ENCODE measurements around the gene CAMTA1. TPM values are rescaled to one million over a fixed set of nuclear protein-coding genes. Genes with fewer than 3 reads are reported as not detected.

The CAMTA1 gene
- polyA plus RNA-seq, 1 experiment: 64.9 TPM

- ChIA-PET POLR2A (interaction anchor here (0.7 kb wide), 1 partner anchor 343 kb away, joined by 3 read pairs; no protein-coding TSS in a partner anchor), CTCF (no interaction called here)
- no peak for TF ChIP-seq CTCF (IDR thresholded peaks at IDR 0.05; ENCODE audit: low read depth, low read length)
- Histone ChIP-seq H3K4me3 (ENCODE audit: low read depth, low read length) (no peak overlapping the region), H3K9me3 (ENCODE audit: control insufficient read depth, insufficient read depth, low read length) (peaks cover 2% of the 10 kb centered on the region; the same call in 1 of the 2 replicates), H3K27ac (ENCODE audit: low read depth, low read length) (no peak overlapping the region), H3K27me3 (ENCODE audit: control insufficient read depth, insufficient read depth, low read length) (peaks cover 12% of the 10 kb centered on the region)
- no peak for DNase-seq (ENCODE audit: low read depth, low spot score)
Observed at GRCh38 chr1:7130127-7130526, 344.9 kb downstream of the CAMTA1 start.

GRCh38 chr1:7135493-7135892, 350.2 kb downstream of the CAMTA1 start:
- POLR2A ChIA-PET: no interaction called here
- Histone ChIP-seq H3K9me3 (ENCODE audit: control insufficient read depth, insufficient read depth, low read length) (no peaks in the 10 kb centered on the region), H3K27me3 (ENCODE audit: control insufficient read depth, insufficient read depth, low read length) (peaks cover 13% of the 10 kb centered on the region), H3K27ac (ENCODE audit: low read depth, low read length) (no peak overlapping the region), H3K4me3 (ENCODE audit: low read depth, low read length) (no peak overlapping the region)
- CTCF ChIA-PET: no interaction called here
- DNase-seq (ENCODE audit: low read depth, low spot score): no peak
- no peak for TF ChIP-seq CTCF (IDR thresholded peaks at IDR 0.05; ENCODE audit: low read depth, low read length)

GRCh38 chr1:7136166-7136953, 351.1 kb downstream of the CAMTA1 start:
- no peak overlapping the region for H3K27ac ChIP-seq (ENCODE audit: low read depth, low read length)
- POLR2A ChIA-PET: no interaction called here
- CTCF ChIA-PET: interaction anchor here (0.7 kb wide), 1 partner anchor 353 kb away, joined by 3 read pairs; no protein-coding TSS in a partner anchor

GRCh38 chr1:7140251-7140650, 355.0 kb downstream of the CAMTA1 start:
- ChIA-PET POLR2A (no interaction called here), CTCF (interaction anchor here (0.6 to 1.2 kb wide), 2 partner anchors 69 to 465 kb away, joined by 5 to 7 read pairs; no protein-coding TSS in a partner anchor)
- no peak overlapping the region for H3K27ac ChIP-seq (ENCODE audit: low read depth, low read length)
- no peak for DNase-seq (ENCODE audit: low read depth, low spot score)
- H3K9me3 ChIP-seq (ENCODE audit: control insufficient read depth, insufficient read depth, low read length): no peaks in the 10 kb centered on the region
- TF ChIP-seq CTCF (IDR thresholded peaks at IDR 0.05; ENCODE audit: low read depth, low read length): no peak
- H3K4me3 ChIP-seq (ENCODE audit: low read depth, low read length): no peak overlapping the region
- peaks cover 14% of the 10 kb centered on the region for H3K27me3 ChIP-seq (ENCODE audit: control insufficient read depth, insufficient read depth, low read length)

More at GRCh38 chr1:7136166-7136953, 351.1 kb downstream of the CAMTA1 start:
- no peak for DNase-seq (ENCODE audit: low read depth, low spot score)
- Histone ChIP-seq H3K27me3 (ENCODE audit: control insufficient read depth, insufficient read depth, low read length) (peaks cover 15% of the 10 kb centered on the region), H3K9me3 (ENCODE audit: control insufficient read depth, insufficient read depth, low read length) (no peaks in the 10 kb centered on the region), H3K4me3 (ENCODE audit: low read depth, low read length) (no peak overlapping the region)
- no peak for TF ChIP-seq CTCF (IDR thresholded peaks at IDR 0.05; ENCODE audit: low read depth, low read length)

GRCh38 chr1:7145947-7146346, 360.7 kb downstream of the CAMTA1 start:
- DNase-seq (ENCODE audit: low read depth, low spot score): no peak
- ChIA-PET POLR2A (no interaction called here), CTCF (no interaction called here)
- Histone ChIP-seq H3K27ac (ENCODE audit: low read depth, low read length) (no peak overlapping the region), H3K4me3 (ENCODE audit: low read depth, low read length) (no peak overlapping the region), H3K27me3 (ENCODE audit: control insufficient read depth, insufficient read depth, low read length) (peaks cover 10% of the 10 kb centered on the region), H3K9me3 (ENCODE audit: control insufficient read depth, insufficient read depth, low read length) (no peaks in the 10 kb centered on the region; the same call in 1 of the 2 replicates)
- TF ChIP-seq CTCF (IDR thresholded peaks at IDR 0.05; ENCODE audit: low read depth, low read length): no peak
